T-helper 2 cell (primary cell): ENCODE data around the gene SP2.

Experiments
- DNase-seq, 5 experiments: peaks; one replicate each; pipeline versions ENCODE4 v3.0.0 to v3.0.0-alpha.2; 2012 to 2022

SP2 gene

GRCh38 chr17:47871048-47871447 is 25.0 kb upstream of the SP2 start:
- DNase-seq: no peak

- no peak for DNase-seq
Observed at GRCh38 chr17:47872019-47872650, 23.9 kb upstream of the SP2 start.

- no peak for DNase-seq
Observed at GRCh38 chr17:47872651-47873161, 23.3 kb upstream of the SP2 start.

GRCh38 chr17:47873200-47874090 is 22.6 kb upstream of the SP2 start:
- no peak for DNase-seq

- DNase-seq: no peak
Observed at GRCh38 chr17:47875011-47875985, 20.7 kb upstream of the SP2 start.

GRCh38 chr17:47877368-47878034 is 18.5 kb upstream of the SP2 start:
- no peak for DNase-seq

- DNase-seq: no peak
Observed at GRCh38 chr17:47878203-47879027, 17.6 kb upstream of the SP2 start.

GRCh38 chr17:47879028-47879585 is 16.9 kb upstream of the SP2 start:
- DNase-seq: no peak

GRCh38 chr17:47879776-47880454 is 16.1 kb upstream of the SP2 start:
- no peak for DNase-seq

- DNase-seq: no peak
Observed at GRCh38 chr17:47882247-47882646, 13.8 kb upstream of the SP2 start.

GRCh38 chr17:47882695-47883588 is 13.1 kb upstream of the SP2 start:
- no peak for DNase-seq

GRCh38 chr17:47883589-47884426 is 12.2 kb upstream of the SP2 start:
- no peak for DNase-seq

GRCh38 chr17:47884427-47884740 is 11.7 kb upstream of the SP2 start:
- no peak for DNase-seq

- no peak for DNase-seq
Observed at GRCh38 chr17:47884905-47885730, 10.9 kb upstream of the SP2 start.

- DNase-seq: no peak
Observed at GRCh38 chr17:47888293-47888692, 7.7 kb upstream of the SP2 start.

- DNase-seq: peak; percentile 71 to 89 (median 86)
Observed at GRCh38 chr17:47889734-47890529, 6.1 kb upstream of the SP2 start.
